ENCODE results near the gene MS4A4A. TPM values are rescaled to one million over a fixed set of nuclear protein-coding genes. Genes with fewer than 3 reads are reported as not detected.
"Not testable (repeated sequence)": the region's sequence is repeated elsewhere in the genome, so short reads cannot be mapped to it uniquely, and the experiment has no call there.

MS4A4A gene
- total and polyA plus RNA-seq, 2 of the 4 experiments (the other 2 are of a cell fraction), result not detected

GRCh38 chr11:60301884-60302283 is 21.4 kb downstream of the MS4A4A start:
- H3K4me2 ChIP-seq (ENCODE audit: low read depth, low read length); H3K27me3 ChIP-seq (ENCODE audit: control insufficient read depth, insufficient read depth, low read length); H3K9ac ChIP-seq (ENCODE audit: low read depth, low read length); H4K5ac ChIP-seq (ENCODE audit: low read depth, low read length); DNase-seq; H3K14ac ChIP-seq (replicated peaks; ENCODE audit: low read depth, low read length); H3K23ac ChIP-seq (ENCODE audit: low read depth, low read length); H3K79me1 ChIP-seq (ENCODE audit: low read depth in 1 of 2, low read length in 2 of 2); H2BK20ac ChIP-seq (ENCODE audit: low read depth, low read length); H2BK120ac ChIP-seq (ENCODE audit: low read depth, low read length); ATAC-seq (ENCODE audit: low read depth); H3K18ac ChIP-seq (ENCODE audit: low read depth, low read length); intact Hi-C loops (cut with micrococcal nuclease); H3K4ac ChIP-seq (ENCODE audit: low read depth, low read length); POLR2A ChIA-PET (ENCODE audit: unreplicated experiment); H2BK15ac ChIP-seq (ENCODE audit: low read depth, low read length); dilution Hi-C loops (cut with HindIII; ENCODE audit: low sequenced_read_pairs, unreplicated experiment); BruUV-seq (replicated peaks); H4K20me1 ChIP-seq (ENCODE audit: insufficient read depth, low read length); H2AFZ ChIP-seq (replicated peaks; ENCODE audit: low read length, poor library complexity); H3K36me3 ChIP-seq (ENCODE audit: control insufficient read depth, insufficient read depth, low read length); H3K56ac ChIP-seq (ENCODE audit: extremely low read depth, insufficient read depth, low read length); in situ Hi-C loops (cut with MboI; ENCODE audit: low sequenced_read_pairs); H3K9me1 ChIP-seq (ENCODE audit: insufficient read depth, low read length); H3K27ac ChIP-seq (ENCODE audit: insufficient read depth, low read length); H4K8ac ChIP-seq (ENCODE audit: low read depth in 2 of 2, low read length in 2 of 2); H3K9me3 ChIP-seq (ENCODE audit: control insufficient read depth, insufficient read depth, low read length); H2AK5ac ChIP-seq (ENCODE audit: low read depth, low read length); H3K4me1 ChIP-seq (ENCODE audit: control insufficient read depth, insufficient read depth, low read length); H2BK5ac ChIP-seq (ENCODE audit: low read depth, low read length, poor library complexity, severe bottlenecking); H2AK9ac ChIP-seq (replicated peaks; ENCODE audit: low read depth, low read length, poor library complexity); H3K4me3 ChIP-seq (ENCODE audit: insufficient read depth, low read depth, low read length); H4K91ac ChIP-seq (ENCODE audit: insufficient read depth, low read depth, low read length): not testable (repeated sequence)
- CTCF ChIA-PET, result interaction anchor here (0.6 kb wide), 1 partner anchor 42 kb away, joined by 3 read pairs; no protein-coding TSS in a partner anchor
- 0 out of 2 replicates have a peak, but pooled peaks have one; percentile 22 for TF ChIP-seq MAFK (IDR thresholded peaks at IDR 0.05; ENCODE audit: low read depth, low read length)
- no CpG with 5 or more reads among the region's 6 CpGs for WGBS, 2 experiments (ENCODE audit: extremely low coverage in 2 of 2, insufficient read length in 1 of 2)

All from IMR-90 (cell line).